Stomach (tissue), 9 donors: ENCODE results near the gene SH3RF3. TPM values are rescaled to one million over a fixed set of nuclear protein-coding genes. Genes with fewer than 3 reads are reported as not detected.

Experiments used
- DNase-seq, 2 donors: peaks; one replicate each; pipeline versions ENCODE4 v3.0.0 to v3.0.0-alpha.2; 2013 to 2019
- H3K27ac ChIP-seq, 5 donors: fragments of 200-600 bp in 4 of 5; sonication (generic) in 4 of 5; one replicate each; pipeline ENCODE4 v1.5.1; 2013 to 2019; ENCODE audit warnings: mild to moderate bottlenecking in 1 of 5, moderate library complexity in 1 of 5
- H3K27me3 ChIP-seq, 3 donors: fragments of 200-600 bp; sonication (generic); one replicate each; pipeline ENCODE4 v1.5.1; 2017 to 2019; ENCODE audit warnings: mixed run types in 1 of 3
- H3K36me3 ChIP-seq, 4 donors: fragments of 200-600 bp; sonication (generic); 1 replicate in 3 of 4; 2 replicates in 1 of 4; pipeline ENCODE4 v1.5.1; 2016 to 2019
- H3K4me1 ChIP-seq, 4 donors: fragments of 200-600 bp; sonication (generic); one replicate each; pipeline ENCODE4 v1.5.1; 2016 to 2019
- H3K4me3 ChIP-seq, 4 donors: fragments of 200-600 bp; sonication (generic) in 3 of 4; one replicate each; pipeline ENCODE4 v1.5.1; 2016 to 2019; ENCODE audit warnings: mild to moderate bottlenecking in 1 of 4
- H3K9me3 ChIP-seq, 4 donors: fragments of 200-600 bp; sonication (generic); one replicate each; pipeline ENCODE4 v1.5.1; 2016 to 2019
- EP300 ChIP-seq: sonication (generic); formaldehyde crosslinking; IDR thresholded peaks from one replicate; pipeline ENCODE4 v1.6.1; 2017; ENCODE audit warnings: antibody characterized with exemption
- POLR2A ChIP-seq, 4 donors: fragments of 450-650 bp; IDR thresholded peaks; one replicate each; pipeline ENCODE4 v1.6.1; 2016; ENCODE audit warnings: antibody characterized with exemption in 4 of 4, control low read depth in 2 of 4, mild to moderate bottlenecking in 1 of 4, moderate library complexity in 1 of 4
- POLR2AphosphoS5 ChIP-seq, 3 donors: sonication (generic); formaldehyde crosslinking; IDR thresholded peaks; one replicate each; pipeline ENCODE4 v1.6.1; 2016; ENCODE audit warnings: antibody characterized with exemption in 3 of 3
- WGBS, 5 donors: extraction: QIAGEN DNeasy Blood & Tissue Kit in 3 of 5; methylation state at CpG; one replicate each; pipeline versions ENCODE4 v1.1.5 to v1.1.7; 2013 to 2018; 5-methylcytosine and 5-hydroxymethylcytosine counted together
- intact Hi-C: fragments of 100-400 bp; cut with DNase I; formaldehyde crosslinking; loops from one replicate; pipeline ENCODE4 v1.15.1; 2023; ENCODE audit warnings: low total_unique reads
- polyA plus RNA-seq, 3 donors: library from polyadenylated mRNA; stranded (reverse); fragments of 200-250 nt; gene quantifications; one replicate each; pipeline ENCODE4 v1.2.3, GENCODE V29; 2013
- total RNA-seq, 5 donors: library from RNA; depleted of rRNA; stranded (reverse); fragments of >200 nt; gene quantifications; one replicate each; pipeline versions ENCODE4 v1.1.0 to v1.2.3, GENCODE V29; 2014 to 2016
- TF ChIP-seq, protein P1 (sequence below), 7 experiments: fragments of 450-650 bp in 4 of 7; fragments of 200-600 bp in 3 of 7; sonication (generic) in 3 of 7; IDR thresholded peaks; one replicate each; pipeline ENCODE4 v1.5.1; 2016 to 2019; ENCODE audit warnings: antibody characterized with exemption in 7 of 7, control low read depth in 2 of 7, mild to moderate bottlenecking in 1 of 7
- donor health status: healthy with polysubstance abuse.
- donor health status: Bipolar disorder and iron deficiency.
- donor health status: healthy.

Gene SH3RF3
- total and polyA plus RNA-seq, 8 donors: 0.87 to 11.1 (median 4.4) TPM

DNA sequence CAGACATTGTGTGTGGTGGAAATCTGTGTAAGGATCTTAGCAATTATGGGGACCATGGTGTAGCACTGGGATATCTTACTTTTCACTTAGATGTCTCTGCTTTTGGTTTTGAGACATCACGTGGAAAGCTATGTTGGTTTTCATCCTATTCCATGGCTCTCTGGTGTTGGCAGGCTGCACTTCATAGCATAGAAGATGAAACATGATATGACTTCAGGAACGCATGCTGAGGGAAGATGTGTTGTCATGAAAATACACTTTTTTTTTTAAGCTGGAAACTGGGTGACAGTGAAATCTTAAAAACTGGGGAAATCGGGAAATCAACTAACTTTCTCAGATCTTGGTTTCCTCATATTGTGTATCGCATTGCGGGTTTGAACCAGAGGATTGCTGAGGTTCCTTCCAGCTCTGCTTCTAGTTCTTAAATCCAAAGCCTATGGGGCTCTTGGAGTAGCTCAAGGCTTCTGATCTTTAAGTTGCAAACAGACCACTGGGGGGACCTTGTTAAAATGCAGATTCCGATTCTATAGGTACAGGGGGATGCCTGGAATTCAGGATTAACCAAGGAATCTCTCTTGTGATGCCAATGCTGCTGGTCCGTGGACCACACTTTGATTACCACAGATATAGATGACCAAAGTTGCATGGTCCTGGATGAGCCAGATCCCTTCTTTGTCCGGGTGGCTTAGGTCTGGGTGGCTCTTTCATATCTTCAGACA is 160.7 kb downstream of the SH3RF3 start:
- peaks cover 0 to 5% (median 0%) of the 10 kb centered on the region in 4 donors for H3K9me3 ChIP-seq
- H3K36me3 ChIP-seq: no peaks in the 10 kb centered on the region
- peaks cover 6 to 21% (median 12%) of the 10 kb centered on the region in 4 donors for H3K4me1 ChIP-seq
- DNase-seq: no peak
- H3K27ac ChIP-seq: no peak overlapping the region
- 83 to 90% (median 86%) methylated on average over 8 of the region's 8 CpGs for WGBS, 5 donors
- intact Hi-C loops: no loop called here
- TF ChIP-seq POLR2A (IDR thresholded peaks at IDR 0.05): no peak
- no peak for TF ChIP-seq EP300
- no peak for TF ChIP-seq POLR2AphosphoS5 (IDR thresholded peaks at IDR 0.05)
- no peaks in the 10 kb centered on the region for H3K27me3 ChIP-seq
- H3K4me3 ChIP-seq: no peak overlapping the region

DNA sequence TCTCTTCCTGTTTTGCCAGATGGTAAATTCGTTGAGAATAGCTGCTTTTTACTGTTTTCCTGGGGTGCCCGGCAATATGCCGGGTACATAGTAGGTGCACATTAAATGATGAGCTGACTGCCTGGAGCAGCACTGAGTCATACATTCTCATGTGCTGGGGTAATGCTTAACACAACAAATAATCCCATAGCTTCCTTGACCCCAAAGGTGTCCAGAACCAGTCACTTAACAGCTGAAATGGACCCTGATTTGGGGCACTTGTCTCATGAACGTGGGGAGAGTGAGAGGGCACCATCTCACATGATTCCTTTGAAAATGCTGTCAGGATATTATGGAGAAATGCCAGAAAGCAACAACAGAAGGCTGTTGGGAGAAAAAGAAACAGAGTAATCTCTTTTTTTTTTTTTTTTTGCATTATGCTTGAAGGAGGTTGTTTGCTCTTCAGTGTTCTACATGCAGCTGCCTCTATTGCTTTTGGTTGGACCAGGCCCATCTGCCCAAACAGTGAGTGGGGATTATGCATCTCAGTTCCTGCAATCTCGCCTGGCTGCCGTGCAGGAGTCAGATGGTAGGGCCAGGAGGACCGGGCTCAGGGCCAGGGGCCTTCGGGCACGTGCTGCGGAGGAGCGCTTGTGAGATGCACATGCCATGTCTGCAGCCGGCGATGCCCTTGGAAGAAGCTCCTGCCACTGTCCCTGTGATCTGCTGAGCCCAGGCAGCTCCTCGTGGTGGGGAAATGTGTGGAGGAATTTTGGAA is 162.1 kb downstream of the SH3RF3 start:
- peak in 1 of 2 donors; percentile 37 for DNase-seq
- WGBS, 5 donors: 62 to 72% (median 69%) methylated on average over 14 of the region's 14 CpGs
- H3K27ac ChIP-seq: no peak overlapping the region
- H3K4me3 ChIP-seq: no peak overlapping the region
- H3K36me3 ChIP-seq: no peaks in the 10 kb centered on the region
- H3K9me3 ChIP-seq: peaks cover 0 to 5% (median 0%) of the 10 kb centered on the region in 4 donors
- TF ChIP-seq, protein P1, sequence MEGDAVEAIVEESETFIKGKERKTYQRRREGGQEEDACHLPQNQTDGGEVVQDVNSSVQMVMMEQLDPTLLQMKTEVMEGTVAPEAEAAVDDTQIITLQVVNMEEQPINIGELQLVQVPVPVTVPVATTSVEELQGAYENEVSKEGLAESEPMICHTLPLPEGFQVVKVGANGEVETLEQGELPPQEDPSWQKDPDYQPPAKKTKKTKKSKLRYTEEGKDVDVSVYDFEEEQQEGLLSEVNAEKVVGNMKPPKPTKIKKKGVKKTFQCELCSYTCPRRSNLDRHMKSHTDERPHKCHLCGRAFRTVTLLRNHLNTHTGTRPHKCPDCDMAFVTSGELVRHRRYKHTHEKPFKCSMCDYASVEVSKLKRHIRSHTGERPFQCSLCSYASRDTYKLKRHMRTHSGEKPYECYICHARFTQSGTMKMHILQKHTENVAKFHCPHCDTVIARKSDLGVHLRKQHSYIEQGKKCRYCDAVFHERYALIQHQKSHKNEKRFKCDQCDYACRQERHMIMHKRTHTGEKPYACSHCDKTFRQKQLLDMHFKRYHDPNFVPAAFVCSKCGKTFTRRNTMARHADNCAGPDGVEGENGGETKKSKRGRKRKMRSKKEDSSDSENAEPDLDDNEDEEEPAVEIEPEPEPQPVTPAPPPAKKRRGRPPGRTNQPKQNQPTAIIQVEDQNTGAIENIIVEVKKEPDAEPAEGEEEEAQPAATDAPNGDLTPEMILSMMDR (IDR thresholded peaks at IDR 0.05): no peak
- no peak for TF ChIP-seq EP300
- no peak for TF ChIP-seq POLR2AphosphoS5 (IDR thresholded peaks at IDR 0.05)
- TF ChIP-seq POLR2A (IDR thresholded peaks at IDR 0.05): no peak
- intact Hi-C loops: no loop called here
- peaks cover 0 to 7% (median 3%) of the 10 kb centered on the region in 4 donors for H3K4me1 ChIP-seq
- no peaks in the 10 kb centered on the region for H3K27me3 ChIP-seq

- DNase-seq: no peak
- TF ChIP-seq POLR2AphosphoS5 (IDR thresholded peaks at IDR 0.05) (no peak), EP300 (no peak), POLR2A (IDR thresholded peaks at IDR 0.05) (no peak)
- TF ChIP-seq, protein P1 (IDR thresholded peaks at IDR 0.05): no peak
- H3K4me3 ChIP-seq: no peak overlapping the region
- H3K36me3 ChIP-seq: no peaks in the 10 kb centered on the region
- H3K9me3 ChIP-seq: peaks cover 0 to 5% (median 0%) of the 10 kb centered on the region in 4 donors
- intact Hi-C loops: no loop called here
- no peaks in the 10 kb centered on the region for H3K27me3 ChIP-seq
- 74 to 88% (median 82%) methylated on average over 5 of the region's 5 CpGs for WGBS, 5 donors
- H3K27ac ChIP-seq: no peak overlapping the region
- peaks cover 0 to 7% (median 3%) of the 10 kb centered on the region in 4 donors for H3K4me1 ChIP-seq
Measured at GRCh38 chr2:109292386-109292785, 163.4 kb downstream of the SH3RF3 start.

DNA sequence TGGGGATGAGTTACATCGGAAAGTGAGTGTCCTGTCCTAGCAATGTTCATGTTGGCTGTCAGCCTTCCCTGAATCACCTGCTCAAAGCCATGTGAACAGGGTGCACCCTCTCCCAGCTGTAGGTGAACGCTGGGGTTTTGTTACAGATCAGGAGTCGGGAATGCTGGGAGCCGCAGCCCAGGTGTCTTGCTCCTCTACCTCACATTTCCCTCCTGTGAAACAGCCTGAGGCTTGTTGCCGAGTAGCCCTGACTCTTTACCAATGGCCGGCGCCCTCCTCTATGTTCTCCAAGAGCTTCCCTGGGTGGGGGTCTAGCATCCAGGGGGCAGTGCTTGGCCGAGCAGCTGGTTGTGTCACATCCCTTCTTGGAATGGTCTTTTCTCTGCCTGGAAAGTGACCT is 164.7 kb downstream of the SH3RF3 start:
- Histone ChIP-seq H3K36me3 (no peaks in the 10 kb centered on the region), H3K4me1 (peaks cover 0 to 7% (median 3%) of the 10 kb centered on the region in 4 donors), H3K9me3 (peaks cover 0 to 5% (median 0%) of the 10 kb centered on the region in 4 donors), H3K27me3 (no peaks in the 10 kb centered on the region), H3K4me3 (no peak overlapping the region), H3K27ac (no peak overlapping the region)
- intact Hi-C loops: no loop called here
- 74 to 90% (median 87%) methylated on average over 4 to 8 of the region's 8 CpGs for WGBS, 5 donors
- DNase-seq: no peak
- TF ChIP-seq POLR2AphosphoS5 (IDR thresholded peaks at IDR 0.05) (no peak), EP300 (no peak), POLR2A (IDR thresholded peaks at IDR 0.05) (no peak)
- TF ChIP-seq, protein P1 (IDR thresholded peaks at IDR 0.05): no peak
